ENCODE data around the gene MIGA1. TPM values are rescaled to one million over a fixed set of nuclear protein-coding genes. Genes with fewer than 3 reads are reported as not detected.
"Not testable (repeated sequence)": the region's sequence is repeated elsewhere in the genome, so short reads cannot be mapped to it uniquely, and the experiment has no call there.

MIGA1 gene
- total RNA-seq, 2 experiments from 2014 or later: 9.1 to 9.9 TPM

DNA sequence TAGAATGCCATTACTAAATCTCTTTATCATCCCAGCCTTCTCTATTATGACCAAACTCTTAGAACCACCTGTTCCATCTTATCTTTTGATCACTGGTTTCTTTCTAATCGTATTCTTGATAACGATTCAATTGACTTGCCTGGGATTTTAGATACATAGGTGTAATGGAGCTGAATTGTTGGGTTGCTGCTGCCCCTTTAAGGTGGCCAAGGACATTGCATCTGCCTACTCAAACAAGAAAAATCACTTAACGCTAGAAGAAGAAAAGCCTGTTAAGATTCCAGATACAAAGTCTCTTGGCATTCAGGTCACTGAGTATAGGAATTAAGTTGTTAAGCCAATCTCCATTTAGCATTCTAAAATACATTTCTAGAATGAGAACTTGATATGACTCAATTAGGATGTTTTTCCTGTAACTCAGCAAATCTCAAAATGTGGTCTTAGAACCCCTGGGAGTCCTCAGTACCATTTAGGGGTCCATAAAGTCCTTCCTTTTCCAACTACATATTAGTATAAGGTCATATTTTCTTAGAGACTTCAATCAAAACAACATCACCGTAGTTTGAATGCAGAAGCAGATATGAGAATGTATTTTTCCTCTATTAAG lies 121.3 kb downstream of the MIGA1 start:
- ChIA-PET POLR2A (interaction anchor here (1.2 kb wide), 1 partner anchor 13 kb away, joined by 4 read pairs; no protein-coding TSS in a partner anchor), CTCF (interaction anchor here (1.0 kb wide), 1 partner anchor 157 kb away, joined by 3 read pairs; no protein-coding TSS in a partner anchor)
- intact Hi-C loops (cut with micrococcal nuclease): loop anchor here (5.0 kb wide), 1 partner anchor 753 kb away; no protein-coding TSS in a partner anchor

DNA sequence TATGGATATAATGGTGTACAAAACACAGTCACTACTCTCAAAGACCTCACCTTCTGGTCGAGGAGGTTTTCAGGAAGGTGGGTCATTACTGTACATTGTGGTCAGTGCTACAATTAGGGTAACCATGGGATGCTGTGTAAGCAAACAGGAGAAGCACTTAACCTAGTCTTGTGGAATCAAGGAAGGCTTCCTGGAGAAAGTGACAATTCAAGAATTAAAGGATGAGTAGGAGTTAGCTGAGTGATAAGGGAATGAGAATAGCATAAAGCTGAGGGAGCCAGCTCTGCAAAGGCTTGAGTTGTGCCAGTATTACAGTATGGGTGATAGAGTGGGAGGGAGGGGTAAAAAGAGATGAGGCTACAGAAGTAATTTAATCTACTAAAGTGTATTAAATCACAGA lies 126.2 kb downstream of the MIGA1 start:
- no peak overlapping the region for H3K4me3 Mint-ChIP-seq
- intact Hi-C loops (cut with micrococcal nuclease): no loop called here
- no peak for DNase-seq
- POLR2A ChIA-PET: interaction anchor here (0.7 kb wide), 1 partner anchor 65 kb away, joined by 5 read pairs; no protein-coding TSS in a partner anchor
- H3K27ac Mint-ChIP-seq: no peak overlapping the region
- CTCF ChIA-PET: no interaction called here
- no peaks in the 10 kb centered on the region for H3K36me3 Mint-ChIP-seq
- no peaks in the 10 kb centered on the region for H3K9me3 Mint-ChIP-seq
- H3K4me1 Mint-ChIP-seq (ENCODE audit: low read depth): no peaks in the 10 kb centered on the region
- H3K27me3 Mint-ChIP-seq: no peaks in the 10 kb centered on the region

More for the DNA sequence above, 121.3 kb downstream of the MIGA1 start:
- Mint-ChIP-seq H3K4me3 (no peak overlapping the region), H3K9me3 (no peaks in the 10 kb centered on the region), H3K4me1 (ENCODE audit: low read depth) (no peaks in the 10 kb centered on the region), H3K27me3 (no peaks in the 10 kb centered on the region), H3K27ac (no peak overlapping the region), H3K36me3 (no peaks in the 10 kb centered on the region)
- DNase-seq: peak; percentile 27

DNA sequence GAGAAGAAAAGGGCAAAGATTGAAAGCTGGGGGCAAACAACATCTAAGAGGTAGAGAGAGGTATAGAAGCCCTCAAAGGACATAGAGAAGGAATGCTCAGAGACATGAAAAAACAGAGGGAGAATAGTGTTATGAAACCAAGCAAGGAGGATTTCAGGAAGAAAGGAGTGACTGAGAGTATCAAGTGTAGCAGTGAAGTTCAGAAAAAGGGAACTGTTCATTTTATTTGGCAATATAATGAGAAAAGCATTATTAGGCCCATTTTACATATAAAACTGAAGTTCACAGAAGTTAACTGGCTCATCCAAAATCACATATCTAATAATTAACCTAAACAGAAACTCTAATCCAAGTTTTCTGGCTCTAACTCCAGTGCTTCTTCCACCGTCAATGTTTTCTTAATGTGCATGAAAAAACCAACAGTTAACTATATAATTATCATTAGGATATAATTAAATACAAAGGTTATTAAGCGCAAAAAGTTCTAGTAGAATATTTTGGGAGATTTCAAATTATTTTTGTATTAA lies 126.6 kb downstream of the MIGA1 start:
- Mint-ChIP-seq H3K27me3 (no peaks in the 10 kb centered on the region), H3K4me1 (ENCODE audit: low read depth) (no peaks in the 10 kb centered on the region), H3K36me3 (no peaks in the 10 kb centered on the region), H3K9me3 (no peaks in the 10 kb centered on the region), H3K4me3 (no peak overlapping the region), H3K27ac (no peak overlapping the region)
- ChIA-PET POLR2A (no interaction called here), CTCF (no interaction called here)
- intact Hi-C loops (cut with micrococcal nuclease): no loop called here
- DNase-seq: no peak

DNA sequence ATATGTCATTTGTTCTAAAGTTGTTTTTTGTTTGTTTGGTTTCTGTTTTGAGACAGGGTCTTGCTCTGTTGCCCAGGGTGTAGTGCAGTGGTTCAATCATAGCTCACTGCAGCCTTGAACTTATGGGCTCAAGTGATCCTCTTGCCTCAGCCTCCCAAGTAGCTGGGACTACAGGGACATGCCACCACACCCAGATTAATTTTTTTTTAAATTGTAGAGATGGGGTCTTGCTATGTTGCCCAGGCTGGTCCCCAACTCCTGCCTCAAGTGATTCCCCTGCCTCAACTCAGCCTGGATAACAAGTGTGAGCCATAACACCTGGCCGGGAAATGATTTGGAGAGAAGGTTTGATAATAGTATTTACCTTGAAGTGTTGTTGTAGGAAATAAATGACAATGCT lies 127.2 kb downstream of the MIGA1 start:
- no peak for DNase-seq
- Mint-ChIP-seq H3K9me3 (no peaks in the 10 kb centered on the region), H3K4me1 (ENCODE audit: low read depth) (no peaks in the 10 kb centered on the region), H3K4me3 (no peak overlapping the region), H3K36me3 (no peaks in the 10 kb centered on the region), H3K27ac (no peak overlapping the region), H3K27me3 (no peaks in the 10 kb centered on the region)
- intact Hi-C loops (cut with micrococcal nuclease): no loop called here
- ChIA-PET POLR2A (no interaction called here), CTCF (no interaction called here)

DNA sequence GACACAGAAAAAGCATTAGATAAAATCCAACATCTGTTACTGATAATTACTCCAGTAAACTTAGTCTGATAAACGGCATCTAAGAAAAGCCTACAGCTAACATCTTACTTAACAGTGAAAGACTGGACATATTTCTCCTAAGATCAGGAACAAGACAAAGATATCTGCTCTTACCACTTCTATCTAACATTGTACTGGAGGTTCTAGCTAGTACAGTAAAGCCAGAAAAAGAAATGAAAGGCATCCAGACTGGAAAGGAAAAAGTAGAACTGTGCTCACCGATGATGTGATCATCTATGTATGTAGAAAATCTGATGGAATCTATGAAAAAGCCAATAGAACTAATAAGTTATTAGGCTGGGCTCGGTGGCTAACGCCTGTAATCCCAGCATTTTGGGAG lies 130.7 kb downstream of the MIGA1 start:
- DNase-seq: no peak
- H3K36me3 Mint-ChIP-seq: no peaks in the 10 kb centered on the region
- intact Hi-C loops (cut with micrococcal nuclease): no loop called here
- ChIA-PET POLR2A (no interaction called here), CTCF (no interaction called here)
- no peak overlapping the region for H3K4me3 Mint-ChIP-seq
- no peaks in the 10 kb centered on the region for H3K9me3 Mint-ChIP-seq
- no peaks in the 10 kb centered on the region for H3K27me3 Mint-ChIP-seq
- H3K4me1 Mint-ChIP-seq (ENCODE audit: low read depth): no peaks in the 10 kb centered on the region
- H3K27ac Mint-ChIP-seq: no peak overlapping the region

DNA sequence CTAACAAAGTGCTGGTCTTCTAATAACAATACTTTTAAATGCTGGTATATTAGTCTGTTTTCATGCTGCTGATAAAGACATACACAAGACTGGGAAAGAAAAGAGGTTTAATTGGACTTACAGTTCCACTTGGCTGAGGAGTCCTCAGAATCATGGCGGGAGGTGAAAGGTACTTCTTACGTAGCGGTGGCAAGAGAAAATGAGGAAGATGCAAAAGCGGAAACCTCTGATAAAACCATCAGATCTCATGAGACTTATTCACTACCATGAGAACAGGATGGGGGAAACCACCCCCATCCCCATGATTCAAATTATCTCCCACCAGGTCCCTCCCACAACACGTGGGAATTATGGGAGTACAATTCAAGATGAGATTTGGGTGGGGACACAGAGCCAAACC lies 139.5 kb downstream of the MIGA1 start:
- H3K27me3 Mint-ChIP-seq; H3K27ac Mint-ChIP-seq; H3K4me3 Mint-ChIP-seq; POLR2A ChIA-PET; H3K4me1 Mint-ChIP-seq (ENCODE audit: low read depth); CTCF ChIA-PET; intact Hi-C loops (cut with micrococcal nuclease); DNase-seq; H3K9me3 Mint-ChIP-seq; H3K36me3 Mint-ChIP-seq: not testable (repeated sequence)

DNA sequence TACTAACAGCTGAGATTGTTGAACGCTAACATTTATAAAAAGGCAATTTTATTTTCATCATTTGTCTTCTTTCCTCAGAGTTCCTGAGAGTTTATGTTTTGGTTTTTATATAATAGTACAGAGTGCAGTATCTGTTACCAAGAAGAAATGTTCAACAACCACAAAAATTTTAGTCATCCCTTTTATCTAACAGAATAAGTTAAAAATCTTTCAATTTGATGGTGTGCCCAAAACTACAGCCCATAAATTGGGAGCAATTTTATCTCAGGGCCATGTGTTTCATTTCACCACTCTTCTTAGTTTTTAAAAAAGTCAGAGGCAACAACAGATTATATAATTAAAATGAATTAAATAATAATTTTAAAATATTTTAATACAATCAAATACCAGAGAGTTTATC lies 146.1 kb downstream of the MIGA1 start:
- H3K27ac Mint-ChIP-seq: no peak overlapping the region
- no peaks in the 10 kb centered on the region for H3K9me3 Mint-ChIP-seq
- intact Hi-C loops (cut with micrococcal nuclease): no loop called here
- H3K4me3 Mint-ChIP-seq: no peak overlapping the region
- no peaks in the 10 kb centered on the region for H3K27me3 Mint-ChIP-seq
- CTCF ChIA-PET: no interaction called here
- no peak for DNase-seq
- H3K36me3 Mint-ChIP-seq: no peaks in the 10 kb centered on the region
- POLR2A ChIA-PET: no interaction called here
- peaks cover 9% of the 10 kb centered on the region for H3K4me1 Mint-ChIP-seq (ENCODE audit: low read depth)

DNA sequence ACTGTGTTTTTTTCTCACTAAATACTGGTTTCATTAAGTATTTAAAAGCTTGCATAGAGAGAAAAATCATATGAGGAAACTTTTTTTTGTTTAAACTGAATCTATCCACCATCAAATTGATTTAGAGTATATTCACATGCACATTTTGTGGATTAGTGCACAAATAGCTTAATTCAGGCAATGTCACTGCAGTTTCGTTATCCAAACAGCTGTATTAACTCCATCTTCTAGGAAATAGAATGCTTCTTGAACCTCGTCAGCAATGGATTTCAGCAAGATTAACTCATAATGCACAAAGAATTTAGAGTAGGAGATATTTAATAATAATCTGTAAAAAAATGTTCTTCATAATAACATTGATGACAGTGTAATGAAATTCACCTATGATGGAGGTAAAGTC lies 146.5 kb downstream of the MIGA1 start:
- intact Hi-C loops (cut with micrococcal nuclease): loop anchor here (1.0 to 2.0 kb wide), 2 partner anchors 53 to 79 kb away; partner anchors contain the start of genes DNAJB4 and FUBP1
- Mint-ChIP-seq H3K4me3 (no peak overlapping the region), H3K27ac (no peak overlapping the region), H3K9me3 (no peaks in the 10 kb centered on the region), H3K36me3 (no peaks in the 10 kb centered on the region), H3K27me3 (no peaks in the 10 kb centered on the region), H3K4me1 (ENCODE audit: low read depth) (peaks cover 9% of the 10 kb centered on the region)
- DNase-seq: no peak
- ChIA-PET POLR2A (interaction anchor here (1.0 kb wide), 1 partner anchor 258 kb away, joined by 3 read pairs; no protein-coding TSS in a partner anchor), CTCF (no interaction called here)

DNA sequence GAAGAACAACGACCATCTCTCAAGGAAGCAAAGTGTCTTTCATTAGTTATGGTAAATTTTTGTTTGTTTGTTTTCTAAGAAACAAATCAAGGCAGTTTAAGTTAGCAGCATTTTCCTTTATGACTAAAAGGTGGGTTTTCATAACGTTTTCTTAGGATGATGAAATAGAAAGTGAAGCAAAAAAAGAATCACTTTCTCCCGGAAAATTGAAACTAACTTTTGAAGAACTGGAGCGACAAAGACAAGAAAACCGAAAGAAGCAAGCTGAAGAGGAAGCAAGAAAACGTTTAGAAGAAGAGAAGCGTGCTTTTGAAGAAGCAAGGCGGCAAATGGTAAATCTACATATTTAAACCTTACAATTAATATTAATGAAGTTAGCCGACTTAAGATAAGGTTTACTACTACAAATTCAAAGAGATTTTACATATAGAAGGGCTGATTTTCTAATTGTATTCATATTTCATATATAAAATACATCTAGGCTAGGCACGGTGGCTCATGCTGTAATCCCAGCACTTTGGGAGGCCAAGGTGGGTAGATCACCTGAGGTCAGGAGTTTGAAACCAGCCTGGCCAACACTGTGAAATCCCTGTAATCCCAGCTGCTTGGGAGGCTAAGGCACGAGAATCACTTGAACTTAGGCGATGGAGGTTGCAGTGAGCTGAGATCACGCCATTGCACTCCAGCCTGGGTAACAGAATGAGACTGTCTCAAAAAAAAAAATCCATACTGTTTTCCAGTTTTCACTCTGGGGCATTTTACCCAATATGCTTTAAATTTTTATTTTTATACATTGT lies 147.3 kb downstream of the MIGA1 start:
- H3K4me3 Mint-ChIP-seq: peak overlapping the region; percentile 57
- H3K36me3 Mint-ChIP-seq: no peaks in the 10 kb centered on the region
- CTCF ChIA-PET: no interaction called here
- peaks cover 9% of the 10 kb centered on the region for H3K4me1 Mint-ChIP-seq (ENCODE audit: low read depth)
- POLR2A ChIA-PET: interaction anchor here (1.0 kb wide), 1 partner anchor 258 kb away, joined by 3 read pairs; no protein-coding TSS in a partner anchor
- DNase-seq: no peak
- no peak overlapping the region for H3K27ac Mint-ChIP-seq
- no peaks in the 10 kb centered on the region for H3K9me3 Mint-ChIP-seq
- H3K27me3 Mint-ChIP-seq: no peaks in the 10 kb centered on the region
- intact Hi-C loops (cut with micrococcal nuclease): loop anchor here (1.0 to 2.0 kb wide), 2 partner anchors 53 to 78 kb away; partner anchors contain the start of genes DNAJB4 and FUBP1

DNA sequence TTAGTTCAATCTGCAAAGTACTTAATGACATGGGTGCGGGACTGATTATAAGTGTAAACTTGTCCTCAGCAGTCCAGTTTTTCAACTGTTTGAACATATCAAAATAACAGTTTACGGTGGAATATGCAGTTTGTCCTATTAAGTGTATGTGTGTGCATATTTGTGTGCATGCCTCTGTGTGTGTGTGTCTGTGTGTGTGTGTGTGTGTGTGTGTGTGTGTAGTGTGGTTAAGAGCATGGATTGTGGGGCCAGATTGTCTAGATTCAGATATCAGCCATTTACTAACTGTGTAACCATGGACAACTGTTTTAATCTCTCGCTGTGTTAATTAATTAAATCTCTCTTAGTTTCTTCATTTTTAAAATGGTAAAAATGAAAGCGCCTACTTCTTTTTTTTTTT lies 148.0 kb downstream of the MIGA1 start:
- intact Hi-C loops (cut with micrococcal nuclease): loop anchor here (2.0 kb wide), 1 partner anchor 77 kb away; the partner anchor contains the start of gene DNAJB4
- no peak overlapping the region for H3K4me3 Mint-ChIP-seq
- no peaks in the 10 kb centered on the region for H3K9me3 Mint-ChIP-seq
- no peak overlapping the region for H3K27ac Mint-ChIP-seq
- no peak for DNase-seq
- peaks cover 9% of the 10 kb centered on the region for H3K4me1 Mint-ChIP-seq (ENCODE audit: low read depth)
- H3K36me3 Mint-ChIP-seq: no peaks in the 10 kb centered on the region
- ChIA-PET POLR2A (no interaction called here), CTCF (no interaction called here)
- no peaks in the 10 kb centered on the region for H3K27me3 Mint-ChIP-seq

Data from activated CD4-positive, alpha-beta memory T cell treated with anti-CD3 and anti-CD28 coated beads for 36 hours (primary cell).